ENCODE measurements around the gene PRDM16. TPM values are rescaled to one million over a fixed set of nuclear protein-coding genes. Genes with fewer than 3 reads are reported as not detected.

The PRDM16 gene
- total and polyA plus RNA-seq, 2 of the 8 experiments (the other 6 are each of a cell fraction or from before 2014, with no cell fraction given), result 0.39 to 0.43 TPM

DNA sequence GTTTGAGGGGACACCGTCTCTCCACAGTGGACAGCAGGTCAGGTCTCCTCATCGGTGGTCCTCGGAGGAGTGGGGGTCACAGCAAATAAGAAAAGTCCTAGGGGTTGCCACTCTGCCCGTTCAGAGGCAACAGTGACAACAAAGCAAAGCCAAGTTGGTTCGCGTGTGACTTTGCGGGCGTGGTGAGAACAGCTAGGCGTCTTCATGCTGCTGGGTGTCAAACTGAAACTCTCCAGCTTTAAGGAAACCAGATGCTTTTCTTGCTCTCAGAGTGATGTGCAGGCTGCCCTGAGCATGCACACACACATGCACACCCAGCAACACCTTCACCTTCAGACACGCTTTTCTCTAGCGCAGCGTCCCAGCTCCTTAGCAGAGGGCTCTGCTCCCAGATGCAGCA, 315.4 kb downstream of the PRDM16 start:
- H3K14ac ChIP-seq (ENCODE audit: insufficient read length), result no peak overlapping the region
- H2BK120ac ChIP-seq (replicated peaks; ENCODE audit: low read depth, low read length), result no peak overlapping the region
- no peak for TF ChIP-seq SIRT6 (IDR thresholded peaks at IDR 0.05; ENCODE audit: low read length)
- no peak overlapping the region for H4K5ac ChIP-seq (ENCODE audit: insufficient read length, low read depth, low read length)
- no peak overlapping the region for H2BK15ac ChIP-seq (ENCODE audit: low read length)
- H4K91ac ChIP-seq (replicated peaks; ENCODE audit: insufficient read length, low read length), result no peak overlapping the region
- H2AFZ ChIP-seq (ENCODE audit: low read length), result no peak overlapping the region
- ChIA-PET CTCF (ENCODE audit: partially characterized antibody) (interaction anchor here (0.6 to 1.0 kb wide), 3 partner anchors 33 to 1405 kb away, joined by 3 to 4 read pairs (median 3); no protein-coding TSS in a partner anchor), POLR2A (ENCODE audit: partially characterized antibody) (no interaction called here)
- no peaks in the 10 kb centered on the region for H3K9me3 ChIP-seq (ENCODE audit: insufficient read depth in 2 of 2, low read depth in 1 of 2, low read length in 1 of 2)
- no peaks in the 10 kb centered on the region for H3K79me2 ChIP-seq (ENCODE audit: control insufficient read depth in 1 of 2, insufficient read depth in 2 of 2, low read length in 2 of 2)
- H3K4me1 ChIP-seq (replicated peaks in 1 of 4; ENCODE audit: control insufficient read depth in 3 of 4, insufficient read depth in 4 of 4, low read length in 3 of 4), result no peaks in the 10 kb centered on the region
- no peak overlapping the region for H3K4ac ChIP-seq (replicated peaks; ENCODE audit: insufficient read length, low read depth, low read length)
- H3K27me3 ChIP-seq (replicated peaks in 1 of 4; ENCODE audit: control insufficient read depth in 3 of 4, extremely low read depth in 1 of 4, insufficient read depth in 3 of 4, low read length in 3 of 4), result peaks cover 0 to 26% (median 0%) of the 10 kb centered on the region in 4 experiments; a peak in 3 of 7 replicates
- no peak for FAIRE-seq
- no peak overlapping the region for H2BK12ac ChIP-seq (ENCODE audit: low read depth, low read length)
- no peak overlapping the region for H2BK5ac ChIP-seq (ENCODE audit: low read depth, low read length)
- no peaks in the 10 kb centered on the region for H3K79me1 ChIP-seq (ENCODE audit: low read depth, low read length)
- no peak overlapping the region for H3K23ac ChIP-seq (ENCODE audit: insufficient read length)
- no peak for DNase-seq (ENCODE audit: low read depth in 1 of 2, low spot score in 2 of 2)
- no peak overlapping the region for H3K4me3 ChIP-seq (ENCODE audit: extremely low read depth in 1 of 4, insufficient read depth in 2 of 4, low read depth in 3 of 4, low read length in 4 of 4)
- H3K56ac ChIP-seq (replicated peaks; ENCODE audit: insufficient read length, low read depth, low read length), result no peak overlapping the region
- H3K9ac ChIP-seq (replicated peaks in 1 of 4; ENCODE audit: extremely low read depth in 1 of 4, low read depth in 3 of 4, low read length in 3 of 4), result no peak overlapping the region
- 94% methylated on average over 12 of the region's 12 CpGs; no CpG with 5 or more reads in 1 of the 2 experiments for WGBS, 2 experiments (ENCODE audit: extremely low coverage in 1 of 2, insufficient coverage in 1 of 2, insufficient read length in 1 of 2, insufficient replicate concordance in 2 of 2, low coverage in 1 of 2, low lambda C conversion rate in 2 of 2, missing lambda C conversion rate in 1 of 2)
- H4K8ac ChIP-seq (ENCODE audit: extremely low read depth, insufficient read depth, low read length), result no peak overlapping the region
- H3K4me2 ChIP-seq (ENCODE audit: insufficient read depth in 1 of 2, low read depth in 2 of 2, low read length in 2 of 2), result no peak overlapping the region
- H3K27ac ChIP-seq (ENCODE audit: low read depth, low read length), result no peak overlapping the region
- no peak overlapping the region for H3K18ac ChIP-seq (ENCODE audit: extremely low read depth, low read length)
- H4K20me1 ChIP-seq (replicated peaks in 1 of 2; ENCODE audit: control insufficient read depth in 1 of 2, insufficient read depth in 2 of 2, low read length in 2 of 2), result no peaks in the 10 kb centered on the region
- no peak overlapping the region for H2AK5ac ChIP-seq (ENCODE audit: low read depth, low read length)
- no peak overlapping the region for H2BK20ac ChIP-seq (ENCODE audit: low read length)
- no peaks in the 10 kb centered on the region for H3K36me3 ChIP-seq (ENCODE audit: control insufficient read depth in 2 of 4, insufficient read depth in 4 of 4, low read length in 3 of 4)
- no peaks in the 10 kb centered on the region for H3K23me2 ChIP-seq (ENCODE audit: low read depth, low read length)

All from H1 (cell line).